MM.1S (cell line): Measurements from ENCODE around the gene EWSR1.
A peak's percentile ranks its signal among the peaks of the same experiment; 100 is the strongest.
"Not testable (repeated sequence)": the region's sequence is repeated elsewhere in the genome, so short reads cannot be mapped to it uniquely, and the experiment has no call there.

Experiments used
- DNase-seq: peaks from one replicate; pipeline ENCODE4 v3.0.0-alpha.2; 2015
- H2AFZ ChIP-seq: fragments of 300-600 bp; sonication (generic); 2 replicates; pipeline ENCODE4 v1.6.0; 2016; ENCODE audit warnings: antibody characterized with exemption, low read length
- H3F3A ChIP-seq: fragments of 300-600 bp; sonication (generic); 2 replicates; pipeline ENCODE4 v1.6.1; 2016; ENCODE audit warnings: mild to moderate bottlenecking, antibody characterized with exemption, low read length, moderate library complexity, mixed read lengths; ENCODE audit not compliant: insufficient read depth
- H3K27ac ChIP-seq: fragments of 300-600 bp; sonication (generic); 2 replicates; pipeline ENCODE4 v1.5.1; 2016; ENCODE audit warnings: mild to moderate bottlenecking, low read length
- H3K27me3 ChIP-seq: fragments of 300-600 bp; sonication (generic); replicated peaks from 2 replicates; pipeline ENCODE4 v1.6.0; 2016; ENCODE audit warnings: low read length; ENCODE audit not compliant: insufficient read depth
- H3K36me3 ChIP-seq: fragments of 300-600 bp; sonication (generic); replicated peaks from 2 replicates; pipeline ENCODE4 v1.6.1; 2016; ENCODE audit warnings: mild to moderate bottlenecking, low read length, mixed read lengths; ENCODE audit not compliant: insufficient read depth
- H3K4me1 ChIP-seq: fragments of 300-600 bp; sonication (generic); 2 replicates; pipeline ENCODE4 v1.6.1; 2016; ENCODE audit warnings: low read length, mixed read lengths
- H3K4me2 ChIP-seq: fragments of 300-600 bp; sonication (generic); 2 replicates; pipeline ENCODE4 v1.6.0; 2016; ENCODE audit warnings: low read depth, low read length
- H3K4me3 ChIP-seq: fragments of 300-600 bp; sonication (generic); 2 replicates; pipeline ENCODE4 v1.5.1; 2016; ENCODE audit warnings: low read length, mixed read lengths
- H3K79me2 ChIP-seq: fragments of 300-600 bp; sonication (generic); 2 replicates; pipeline ENCODE4 v1.6.1; 2016; ENCODE audit warnings: mixed run types, low read length, mixed read lengths
- H3K9ac ChIP-seq: fragments of 300-600 bp; sonication (generic); 2 replicates; pipeline ENCODE4 v1.6.1; 2016; ENCODE audit warnings: low read length, mixed read lengths
- H3K9me2 ChIP-seq: fragments of 300-600 bp; sonication (generic); replicated peaks from 2 replicates; pipeline ENCODE4 v1.6.1; 2016; ENCODE audit warnings: mild to moderate bottlenecking, low read length, mixed read lengths; ENCODE audit not compliant: insufficient read depth
- H3K9me3 ChIP-seq: fragments of 300-600 bp; sonication (generic); replicated peaks from 2 replicates; pipeline ENCODE4 v1.6.1; 2016; ENCODE audit warnings: mild to moderate bottlenecking, low read length, mixed read lengths; ENCODE audit not compliant: insufficient read depth
- H4K20me1 ChIP-seq: fragments of 300-600 bp; sonication (generic); 2 replicates; pipeline ENCODE4 v1.6.1; 2016; ENCODE audit warnings: mild to moderate bottlenecking, low read length, moderate library complexity, mixed read lengths; ENCODE audit not compliant: insufficient read depth
- CTCF ChIP-seq: fragments of 300-600 bp; sonication (generic); IDR thresholded peaks from 2 replicates; pipeline ENCODE4 v1.5.1; 2016; ENCODE audit warnings: antibody characterized with exemption, low read length, mixed read lengths
- EZH2 ChIP-seq: fragments of 300-600 bp; sonication (generic); optimal IDR thresholded peaks from 2 replicates; pipeline ENCODE3; 2017; ENCODE audit warnings: low read depth, mild to moderate bottlenecking, antibody characterized with exemption, low read length, mixed read lengths
- EZH2phosphoT487 ChIP-seq: fragments of 300-600 bp; sonication (generic); IDR thresholded peaks from 2 replicates; pipeline ENCODE4 v1.6.1; 2018; ENCODE audit warnings: antibody characterized with exemption, low read length

EWSR1 gene

GRCh38 chr22:29244785-29245625, 23.1 kb upstream of the EWSR1 start:
- Histone ChIP-seq H4K20me1 (no peaks in the 10 kb centered on the region), H3K79me2 (no peaks in the 10 kb centered on the region), H3K36me3 (no peaks in the 10 kb centered on the region), H3K4me3 (no peak overlapping the region), H3K9ac (no peak overlapping the region), H3K9me3 (no peaks in the 10 kb centered on the region), H3K4me2 (no peak overlapping the region), H3K4me1 (peaks cover 22% of the 10 kb centered on the region), H3K27me3 (no peaks in the 10 kb centered on the region), H2AFZ (0 out of 2 replicates have a peak overlapping the region, but pooled peaks have one; percentile 35), H3F3A (no peaks in the 10 kb centered on the region), H3K27ac (no peak overlapping the region), H3K9me2 (no peaks in the 10 kb centered on the region)
- TF ChIP-seq EZH2 (no peak), CTCF (no peak), EZH2phosphoT487 (no peak)
- no peak for DNase-seq

- no peak overlapping the region for H3K9ac ChIP-seq
- no peak overlapping the region for H3K4me3 ChIP-seq
- no peaks in the 10 kb centered on the region for H3K36me3 ChIP-seq
- no peaks in the 10 kb centered on the region for H3K79me2 ChIP-seq
- peaks cover 22% of the 10 kb centered on the region for H3K4me1 ChIP-seq
- H3K9me2 ChIP-seq = no peaks in the 10 kb centered on the region
- TF ChIP-seq CTCF (peak; percentile 98), EZH2 (no peak)
- H3K27me3 ChIP-seq = no peaks in the 10 kb centered on the region
- H4K20me1 ChIP-seq = no peaks in the 10 kb centered on the region
- no peaks in the 10 kb centered on the region for H3F3A ChIP-seq
- no peaks in the 10 kb centered on the region for H3K9me3 ChIP-seq
- H3K27ac ChIP-seq = no peak overlapping the region
- H3K4me2 ChIP-seq = no peak overlapping the region
- DNase-seq = peak; percentile 81
- 0 out of 2 replicates have a peak overlapping the region, but pooled peaks have one; percentile 35 for H2AFZ ChIP-seq
These were observed 22.3 kb upstream of the EWSR1 start for GRCh38 chr22:29245626-29246385.

GRCh38 chr22:29247891-29248290, 20.2 kb upstream of the EWSR1 start:
- not testable (repeated sequence) for H2AFZ ChIP-seq, H3K9ac ChIP-seq, DNase-seq, H3K27me3 ChIP-seq, H4K20me1 ChIP-seq, H3K36me3 ChIP-seq, H3F3A ChIP-seq, H3K4me2 ChIP-seq, H3K9me2 ChIP-seq, H3K4me3 ChIP-seq, H3K27ac ChIP-seq, H3K9me3 ChIP-seq, H3K79me2 ChIP-seq
- peaks cover 22% of the 10 kb centered on the region for H3K4me1 ChIP-seq

- Histone ChIP-seq H3K79me2 (no peaks in the 10 kb centered on the region), H3K4me3 (no peak overlapping the region), H2AFZ (no peak overlapping the region), H4K20me1 (no peaks in the 10 kb centered on the region), H3K36me3 (no peaks in the 10 kb centered on the region), H3K4me2 (no peak overlapping the region), H3K27me3 (no peaks in the 10 kb centered on the region), H3K27ac (no peak overlapping the region), H3K9me3 (no peaks in the 10 kb centered on the region), H3F3A (no peaks in the 10 kb centered on the region), H3K9ac (no peak overlapping the region), H3K4me1 (no peaks in the 10 kb centered on the region), H3K9me2 (no peaks in the 10 kb centered on the region)
- DNase-seq = no peak
- TF ChIP-seq EZH2phosphoT487 (no peak), CTCF (no peak), EZH2 (no peak)
These were observed 16.8 kb upstream of the EWSR1 start for GRCh38 chr22:29251265-29251664.
